Chondrocyte (in vitro differentiated cells): ENCODE data around the gene NR1H3. TPM values are rescaled to one million over a fixed set of nuclear protein-coding genes. Genes with fewer than 3 reads are reported as not detected.

Experiments used
- DNase-seq: peaks from one replicate; pipeline ENCODE4 v3.0.0; 2021; ENCODE audit warnings: mixed read lengths, low spot score
- H3K27ac Mint-ChIP-seq: one replicate; pipeline ENCODE4 v1.8.0; 2021; ENCODE audit warnings: mild to moderate bottlenecking, moderate library complexity, mixed read lengths; ENCODE audit not compliant: unreplicated experiment
- H3K27me3 Mint-ChIP-seq: 2 replicates; pipeline ENCODE4 v1.8.0; 2021; ENCODE audit warnings: low read depth, mixed read lengths
- H3K36me3 Mint-ChIP-seq: 2 replicates; pipeline ENCODE4 v1.8.0; 2021; ENCODE audit warnings: low read depth, mixed read lengths
- H3K4me1 Mint-ChIP-seq: 2 replicates; pipeline ENCODE4 v1.8.0; 2021; ENCODE audit warnings: low read depth, mild to moderate bottlenecking, mixed read lengths
- H3K4me3 Mint-ChIP-seq: one replicate; pipeline ENCODE4 v1.8.0; 2021; ENCODE audit warnings: mild to moderate bottlenecking, moderate library complexity, mixed read lengths; ENCODE audit not compliant: unreplicated experiment
- H3K9me3 Mint-ChIP-seq: 2 replicates; pipeline ENCODE4 v1.8.0; 2021; ENCODE audit warnings: low read depth, mixed read lengths
- total RNA-seq: library from RNA; stranded (reverse); gene quantifications from 3 replicates; pipeline ENCODE4 v1.2.1, GENCODE V29; 2021
- TF ChIP-seq, protein P1 (sequence below): fragments of 200-600 bp; sonication (generic); IDR thresholded peaks from 2 replicates; pipeline ENCODE4 v1.5.0; 2021; ENCODE audit warnings: antibody characterized with exemption, mild to moderate bottlenecking, moderate library complexity

Gene NR1H3
- total RNA-seq, 1 donor from 2014 or later, result 3.2 TPM

DNA sequence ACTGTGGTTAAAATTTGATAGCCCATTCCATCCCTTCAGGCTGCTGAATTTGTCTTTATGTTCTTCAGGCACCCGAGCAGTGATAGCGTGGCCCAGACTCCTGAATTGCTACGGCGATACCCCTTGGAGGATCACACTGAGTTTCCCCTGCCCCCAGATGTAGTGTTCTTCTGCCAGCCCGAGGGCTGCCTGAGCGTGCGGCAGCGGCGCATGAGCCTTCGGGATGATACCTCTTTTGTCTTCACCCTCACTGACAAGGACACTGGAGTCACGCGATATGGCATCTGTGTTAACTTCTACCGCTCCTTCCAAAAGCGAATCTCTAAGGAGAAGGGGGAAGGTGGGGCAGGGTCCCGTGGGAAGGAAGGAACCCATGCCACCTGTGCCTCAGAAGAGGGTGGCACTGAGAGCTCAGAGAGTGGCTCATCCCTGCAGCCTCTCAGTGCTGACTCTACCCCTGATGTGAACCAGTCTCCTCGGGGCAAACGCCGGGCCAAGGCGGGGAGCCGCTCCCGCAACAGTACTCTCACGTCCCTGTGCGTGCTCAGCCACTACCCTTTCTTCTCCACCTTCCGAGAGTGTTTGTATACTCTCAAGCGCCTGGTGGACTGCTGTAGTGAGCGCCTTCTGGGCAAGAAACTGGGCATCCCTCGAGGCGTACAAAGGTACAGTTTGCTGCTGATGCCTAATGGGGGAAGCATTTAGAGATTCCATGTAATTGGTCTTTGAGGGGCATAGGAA is 16.9 kb downstream of the NR1H3 start:
- no peaks in the 10 kb centered on the region for H3K9me3 Mint-ChIP-seq
- DNase-seq, result no peak
- H3K4me1 Mint-ChIP-seq, result peaks cover 24% of the 10 kb centered on the region
- H3K36me3 Mint-ChIP-seq, result peaks cover 19% of the 10 kb centered on the region
- H3K4me3 Mint-ChIP-seq, result no peak overlapping the region
- TF ChIP-seq, protein P1, sequence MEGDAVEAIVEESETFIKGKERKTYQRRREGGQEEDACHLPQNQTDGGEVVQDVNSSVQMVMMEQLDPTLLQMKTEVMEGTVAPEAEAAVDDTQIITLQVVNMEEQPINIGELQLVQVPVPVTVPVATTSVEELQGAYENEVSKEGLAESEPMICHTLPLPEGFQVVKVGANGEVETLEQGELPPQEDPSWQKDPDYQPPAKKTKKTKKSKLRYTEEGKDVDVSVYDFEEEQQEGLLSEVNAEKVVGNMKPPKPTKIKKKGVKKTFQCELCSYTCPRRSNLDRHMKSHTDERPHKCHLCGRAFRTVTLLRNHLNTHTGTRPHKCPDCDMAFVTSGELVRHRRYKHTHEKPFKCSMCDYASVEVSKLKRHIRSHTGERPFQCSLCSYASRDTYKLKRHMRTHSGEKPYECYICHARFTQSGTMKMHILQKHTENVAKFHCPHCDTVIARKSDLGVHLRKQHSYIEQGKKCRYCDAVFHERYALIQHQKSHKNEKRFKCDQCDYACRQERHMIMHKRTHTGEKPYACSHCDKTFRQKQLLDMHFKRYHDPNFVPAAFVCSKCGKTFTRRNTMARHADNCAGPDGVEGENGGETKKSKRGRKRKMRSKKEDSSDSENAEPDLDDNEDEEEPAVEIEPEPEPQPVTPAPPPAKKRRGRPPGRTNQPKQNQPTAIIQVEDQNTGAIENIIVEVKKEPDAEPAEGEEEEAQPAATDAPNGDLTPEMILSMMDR, result no peak
- no peaks in the 10 kb centered on the region for H3K27me3 Mint-ChIP-seq
- no peak overlapping the region for H3K27ac Mint-ChIP-seq

DNA sequence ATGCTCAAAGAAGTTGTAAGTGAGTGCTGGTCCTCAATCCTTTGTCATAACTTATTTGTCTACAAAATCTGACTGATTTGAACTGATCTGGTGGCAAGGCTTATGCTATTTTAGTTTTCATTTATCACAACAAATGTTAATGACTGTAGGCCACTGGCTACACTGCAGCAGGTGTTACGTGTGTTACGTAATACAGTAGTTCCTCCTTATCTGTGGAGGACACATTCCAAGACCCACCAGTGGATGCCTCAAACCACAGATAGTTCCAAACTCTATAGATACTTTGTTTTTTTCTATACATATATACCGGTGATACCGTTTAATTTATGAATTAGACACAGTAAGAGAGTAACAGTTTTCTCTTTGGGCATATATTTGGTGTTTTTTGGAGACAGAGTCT is 19.1 kb downstream of the NR1H3 start:
- TF ChIP-seq, protein P1, result no peak
- Mint-ChIP-seq H3K27ac (no peak overlapping the region), H3K4me1 (peaks cover 8% of the 10 kb centered on the region), H3K36me3 (peaks cover 30% of the 10 kb centered on the region), H3K4me3 (no peak overlapping the region), H3K9me3 (no peaks in the 10 kb centered on the region), H3K27me3 (no peaks in the 10 kb centered on the region)
- DNase-seq, result no peak

DNA sequence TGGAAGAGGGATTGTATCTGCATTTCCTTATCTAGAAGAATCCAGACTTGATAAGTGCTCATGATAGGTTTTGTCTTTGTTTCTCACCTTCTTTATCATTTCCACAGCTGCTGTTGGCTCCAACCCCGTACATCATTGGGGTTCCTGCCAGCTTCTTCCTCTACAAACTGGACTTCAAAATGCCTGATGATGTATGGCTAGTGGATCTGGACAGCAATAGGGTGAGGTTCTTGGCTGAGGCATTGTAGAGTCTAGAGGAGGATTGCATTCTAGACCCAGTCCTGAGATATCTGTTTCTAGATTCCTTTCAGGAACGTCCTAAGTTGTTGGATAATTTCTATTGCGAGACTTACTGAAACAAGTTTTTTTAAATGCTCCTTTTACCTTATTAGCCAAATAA is 20.3 kb downstream of the NR1H3 start:
- no peak overlapping the region for H3K27ac Mint-ChIP-seq
- H3K36me3 Mint-ChIP-seq, result peaks cover 38% of the 10 kb centered on the region
- TF ChIP-seq, protein P1, result no peak
- no peaks in the 10 kb centered on the region for H3K9me3 Mint-ChIP-seq
- DNase-seq, result no peak
- no peaks in the 10 kb centered on the region for H3K27me3 Mint-ChIP-seq
- no peaks in the 10 kb centered on the region for H3K4me1 Mint-ChIP-seq
- no peak overlapping the region for H3K4me3 Mint-ChIP-seq

DNA sequence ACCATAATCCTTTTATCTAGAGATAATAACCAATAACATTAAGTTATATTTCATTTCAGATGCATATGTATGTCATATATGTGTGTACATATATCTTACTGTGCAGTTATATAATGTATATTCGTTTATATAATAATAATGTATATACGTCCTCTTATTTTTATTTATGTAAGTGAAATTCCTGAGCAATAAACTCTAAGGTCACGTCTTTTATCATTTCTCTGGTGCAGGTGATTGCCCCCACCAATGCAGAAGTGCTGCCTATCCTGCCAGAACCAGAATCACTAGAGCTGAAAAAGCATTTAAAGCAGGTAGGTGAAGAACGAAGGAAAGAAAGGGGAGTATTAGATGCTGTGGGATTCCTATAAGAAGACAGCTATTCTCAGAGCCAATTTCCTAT is 21.0 kb downstream of the NR1H3 start:
- no peak for DNase-seq
- Mint-ChIP-seq H3K9me3 (no peaks in the 10 kb centered on the region), H3K36me3 (peaks cover 38% of the 10 kb centered on the region), H3K27me3 (no peaks in the 10 kb centered on the region), H3K4me1 (no peaks in the 10 kb centered on the region), H3K4me3 (no peak overlapping the region), H3K27ac (no peak overlapping the region)
- TF ChIP-seq, protein P1, result no peak

DNA sequence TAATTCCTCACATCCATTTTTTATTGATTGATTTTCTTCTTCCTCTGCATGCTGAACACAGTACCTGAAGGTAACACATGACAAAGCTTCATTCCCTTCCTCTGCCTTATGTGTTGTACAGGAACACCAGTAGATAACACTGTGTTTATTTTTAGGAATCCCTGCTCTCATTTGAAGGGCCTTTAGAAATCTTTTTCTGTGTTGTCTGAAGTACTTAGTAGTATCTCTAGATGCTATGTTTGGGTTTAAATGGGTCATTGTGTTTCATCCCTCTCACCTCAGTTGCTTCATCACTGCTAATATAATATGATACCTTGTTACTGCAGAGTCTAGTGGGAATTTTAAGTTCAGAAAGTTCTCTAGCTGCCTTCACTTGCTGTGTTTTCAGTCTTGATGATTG is 22.3 kb downstream of the NR1H3 start:
- H3K4me3 Mint-ChIP-seq, result no peak overlapping the region
- TF ChIP-seq, protein P1, result no peak
- H3K36me3 Mint-ChIP-seq, result peaks cover 48% of the 10 kb centered on the region
- no peaks in the 10 kb centered on the region for H3K27me3 Mint-ChIP-seq
- DNase-seq, result no peak
- H3K4me1 Mint-ChIP-seq, result no peaks in the 10 kb centered on the region
- no peak overlapping the region for H3K27ac Mint-ChIP-seq
- H3K9me3 Mint-ChIP-seq, result no peaks in the 10 kb centered on the region
